OCI-LY1 (cell line): ENCODE measurements around the gene COL6A2.

Experiments
- H2AFZ ChIP-seq: fragments of 200-600 bp; sonication (generic), shearing (Covaris generic); 2 replicates; pipeline ENCODE4 v1.6.0; 2014; ENCODE audit warnings: antibody characterized with exemption, mild to moderate bottlenecking, low read length
- H3F3A ChIP-seq: fragments of 200-600 bp; sonication (generic), shearing (Covaris generic); 2 replicates; pipeline ENCODE4 v1.6.0; 2014; ENCODE audit warnings: mild to moderate bottlenecking, antibody characterized with exemption, low read length, moderate library complexity; ENCODE audit not compliant: insufficient read depth
- H3K27ac ChIP-seq: fragments of 200-600 bp; sonication (generic); 2 replicates; pipeline ENCODE4 v1.5.1; 2014; ENCODE audit warnings: low read length, mixed run types, mild to moderate bottlenecking, low read depth; ENCODE audit not compliant: poor library complexity, severe bottlenecking
- H3K27me3 ChIP-seq: fragments of 200-600 bp; sonication (generic); 2 replicates; pipeline ENCODE4 v1.6.0; 2014; ENCODE audit warnings: antibody characterized with exemption, mild to moderate bottlenecking, low read length, moderate library complexity; ENCODE audit not compliant: insufficient read depth
- H3K36me3 ChIP-seq: fragments of 200-600 bp; sonication (generic); 2 replicates; pipeline ENCODE4 v1.6.1; 2014; ENCODE audit warnings: mild to moderate bottlenecking, antibody characterized with exemption, low read length, moderate library complexity, mixed read lengths; ENCODE audit not compliant: insufficient read depth
- H3K4me1 ChIP-seq: fragments of 200-600 bp; sonication (generic); 2 replicates; pipeline ENCODE4 v1.5.1; 2014; ENCODE audit warnings: mild to moderate bottlenecking, low read length, moderate library complexity; ENCODE audit not compliant: insufficient read depth, severe bottlenecking
- H3K4me2 ChIP-seq: fragments of 200-600 bp; sonication (generic), shearing (Covaris generic); 2 replicates; pipeline ENCODE4 v1.6.1; 2014; ENCODE audit warnings: low read length
- H3K4me3 ChIP-seq: fragments of 200-600 bp; sonication (generic); 2 replicates; pipeline ENCODE4 v1.5.1; 2014; ENCODE audit warnings: low read length, low read depth, mild to moderate bottlenecking, mixed read lengths; ENCODE audit not compliant: poor library complexity, severe bottlenecking
- H3K79me2 ChIP-seq: fragments of 200-600 bp; shearing (Covaris generic); 2 replicates; pipeline ENCODE4 v1.6.1; 2016; ENCODE audit warnings: mixed run types, low read length, mixed read lengths; ENCODE audit not compliant: insufficient read depth
- H3K9ac ChIP-seq: fragments of 200-600 bp; sonication (generic), shearing (Covaris generic); 2 replicates; pipeline ENCODE4 v1.6.1; 2014; ENCODE audit warnings: mild to moderate bottlenecking, low read length, mixed read lengths
- H3K9me2 ChIP-seq: fragments of 200-600 bp; sonication (generic), shearing (Covaris generic); 2 replicates; pipeline ENCODE4 v1.6.1; 2014; ENCODE audit warnings: low read depth, mild to moderate bottlenecking, low read length, mixed read lengths
- H3K9me3 ChIP-seq: fragments of 200-600 bp; shearing (Covaris generic); 2 replicates; pipeline ENCODE4 v1.6.1; 2014; ENCODE audit warnings: low read length, mixed read lengths
- H4K20me1 ChIP-seq: fragments of 200-600 bp; sonication (generic), shearing (Covaris generic); 2 replicates; pipeline ENCODE4 v1.6.0; 2016; ENCODE audit warnings: mild to moderate bottlenecking, low read length; ENCODE audit not compliant: insufficient read depth
- CTCF ChIP-seq: fragments of 200-600 bp; sonication (generic), shearing (Covaris generic); IDR thresholded peaks from 2 replicates; pipeline ENCODE4 v1.5.1; 2017; ENCODE audit warnings: mild to moderate bottlenecking, antibody characterized with exemption, low read length, moderate library complexity, mixed read lengths
- EZH2 ChIP-seq: fragments of 200-600 bp; sonication (generic), shearing (Covaris generic); IDR thresholded peaks from 2 replicates; pipeline ENCODE4 v1.8.0; 2017; ENCODE audit warnings: borderline replicate concordance, mixed run types, mild to moderate bottlenecking, antibody characterized with exemption, low read length, moderate library complexity, mixed read lengths

Gene COL6A2

GRCh38 chr21:46060596-46061061, 37.3 kb upstream of the COL6A2 start:
- no peak overlapping the region for H3K9ac ChIP-seq
- no peaks in the 10 kb centered on the region for H3F3A ChIP-seq
- no peak overlapping the region for H2AFZ ChIP-seq
- TF ChIP-seq CTCF, result no peak
- no peak for TF ChIP-seq EZH2
- H3K4me2 ChIP-seq, result no peak overlapping the region
- H3K9me3 ChIP-seq, result peaks cover 14% of the 10 kb centered on the region; the same call in 1 of the 2 replicates
- H3K79me2 ChIP-seq, result no peaks in the 10 kb centered on the region
- H3K4me1 ChIP-seq, result no peaks in the 10 kb centered on the region
- no peak overlapping the region for H3K4me3 ChIP-seq
- no peaks in the 10 kb centered on the region for H3K9me2 ChIP-seq
- no peaks in the 10 kb centered on the region for H3K27me3 ChIP-seq
- no peaks in the 10 kb centered on the region for H4K20me1 ChIP-seq
- H3K36me3 ChIP-seq, result no peaks in the 10 kb centered on the region
- no peak overlapping the region for H3K27ac ChIP-seq

GRCh38 chr21:46061063-46061462, 36.8 kb upstream of the COL6A2 start:
- Histone ChIP-seq H3K9me2 (no peaks in the 10 kb centered on the region), H2AFZ (no peak overlapping the region), H3K4me1 (no peaks in the 10 kb centered on the region), H3K9ac (no peak overlapping the region), H3K4me2 (no peak overlapping the region), H3K79me2 (no peaks in the 10 kb centered on the region), H3K27me3 (no peaks in the 10 kb centered on the region), H3K27ac (no peak overlapping the region), H3K36me3 (no peaks in the 10 kb centered on the region), H3F3A (no peaks in the 10 kb centered on the region), H4K20me1 (no peaks in the 10 kb centered on the region), H3K9me3 (peaks cover 14% of the 10 kb centered on the region; the same call in 1 of the 2 replicates), H3K4me3 (no peak overlapping the region)
- TF ChIP-seq EZH2 (no peak), CTCF (no peak)

DNA sequence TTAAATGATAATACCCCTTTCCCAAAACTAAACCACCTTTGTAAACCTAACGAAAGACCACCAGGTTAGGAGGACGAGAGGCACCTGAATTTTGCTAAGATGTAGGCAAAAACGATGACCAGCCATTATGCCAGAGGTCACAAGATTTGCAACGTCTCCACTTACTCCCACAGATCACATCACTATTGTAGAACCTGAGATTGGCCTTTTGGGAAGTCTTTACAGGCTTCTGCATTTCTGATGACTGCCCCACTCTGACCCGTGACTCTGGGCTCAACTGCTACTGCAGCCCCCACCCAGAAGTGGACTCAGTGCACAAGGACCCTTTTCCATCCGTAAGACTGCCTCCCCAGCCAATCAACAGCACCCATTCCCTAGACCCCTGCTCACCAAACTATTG, 36.4 kb upstream of the COL6A2 start:
- no peak overlapping the region for H2AFZ ChIP-seq
- no peaks in the 10 kb centered on the region for H3F3A ChIP-seq
- H4K20me1 ChIP-seq, result no peaks in the 10 kb centered on the region
- H3K9me2 ChIP-seq, result no peaks in the 10 kb centered on the region
- no peak overlapping the region for H3K9ac ChIP-seq
- H3K4me2 ChIP-seq, result no peak overlapping the region
- H3K27ac ChIP-seq, result no peak overlapping the region
- H3K4me1 ChIP-seq, result no peaks in the 10 kb centered on the region
- no peaks in the 10 kb centered on the region for H3K36me3 ChIP-seq
- no peaks in the 10 kb centered on the region for H3K79me2 ChIP-seq
- no peak overlapping the region for H3K4me3 ChIP-seq
- no peaks in the 10 kb centered on the region for H3K27me3 ChIP-seq
- peaks cover 14% of the 10 kb centered on the region; the same call in 1 of the 2 replicates for H3K9me3 ChIP-seq
- TF ChIP-seq EZH2, result no peak
- TF ChIP-seq CTCF, result no peak
